Retina (tissue), 1 donor: Measurements from ENCODE around the gene ITIH1.

Experiments used
- DNase-seq: peaks from one replicate; pipeline ENCODE4 v3.0.0-alpha.2; 2016

Gene ITIH1

GRCh38 chr3:52841211-52841980, 64.0 kb downstream of the ITIH1 start:
- no peak for DNase-seq
